ENCODE data around the gene CLEC4D. TPM values are rescaled to one million over a fixed set of nuclear protein-coding genes. Genes with fewer than 3 reads are reported as not detected.
"Not testable (repeated sequence)": the region's sequence is repeated elsewhere in the genome, so short reads cannot be mapped to it uniquely, and the experiment has no call there.

CLEC4D gene
- total RNA-seq, 6 experiments from 2014 or later: 0.09 to 0.43 (median 0.16) TPM; not detected in 3

GRCh38 chr12:8519171-8519570, 5.9 kb downstream of the CLEC4D start:
- H3K27me3 ChIP-seq: peaks cover 0 to under 1% of the 10 kb centered on the region in 2 donors
- TF ChIP-seq, protein P1, sequence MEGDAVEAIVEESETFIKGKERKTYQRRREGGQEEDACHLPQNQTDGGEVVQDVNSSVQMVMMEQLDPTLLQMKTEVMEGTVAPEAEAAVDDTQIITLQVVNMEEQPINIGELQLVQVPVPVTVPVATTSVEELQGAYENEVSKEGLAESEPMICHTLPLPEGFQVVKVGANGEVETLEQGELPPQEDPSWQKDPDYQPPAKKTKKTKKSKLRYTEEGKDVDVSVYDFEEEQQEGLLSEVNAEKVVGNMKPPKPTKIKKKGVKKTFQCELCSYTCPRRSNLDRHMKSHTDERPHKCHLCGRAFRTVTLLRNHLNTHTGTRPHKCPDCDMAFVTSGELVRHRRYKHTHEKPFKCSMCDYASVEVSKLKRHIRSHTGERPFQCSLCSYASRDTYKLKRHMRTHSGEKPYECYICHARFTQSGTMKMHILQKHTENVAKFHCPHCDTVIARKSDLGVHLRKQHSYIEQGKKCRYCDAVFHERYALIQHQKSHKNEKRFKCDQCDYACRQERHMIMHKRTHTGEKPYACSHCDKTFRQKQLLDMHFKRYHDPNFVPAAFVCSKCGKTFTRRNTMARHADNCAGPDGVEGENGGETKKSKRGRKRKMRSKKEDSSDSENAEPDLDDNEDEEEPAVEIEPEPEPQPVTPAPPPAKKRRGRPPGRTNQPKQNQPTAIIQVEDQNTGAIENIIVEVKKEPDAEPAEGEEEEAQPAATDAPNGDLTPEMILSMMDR (IDR thresholded peaks at IDR 0.05): no peak
- TF ChIP-seq POLR2A (IDR thresholded peaks at IDR 0.05): no peak
- DNase-seq (no peak), ATAC-seq (no peak)
- no peaks in the 10 kb centered on the region for H3K9me3 ChIP-seq
- no peaks in the 10 kb centered on the region for H3K4me1 ChIP-seq
- H3K4me3 ChIP-seq: no peak overlapping the region
- intact Hi-C loops (cut with DNase I): no loop called here
- no peak overlapping the region for H3K27ac ChIP-seq
- WGBS (ENCODE audit: insufficient coverage, low coverage, low lambda C conversion rate, missing lambda C conversion rate): 56% methylated on average over 4 of the region's 4 CpGs
- no peaks in the 10 kb centered on the region for H3K36me3 ChIP-seq

- intact Hi-C loops (cut with DNase I): no loop called here
- no peaks in the 10 kb centered on the region for H3K9me3 ChIP-seq
- no peaks in the 10 kb centered on the region for H3K27me3 ChIP-seq
- no peak overlapping the region for H3K27ac ChIP-seq
- no peak for ATAC-seq
- H3K4me3 ChIP-seq: no peak overlapping the region
- no peak for TF ChIP-seq POLR2A (IDR thresholded peaks at IDR 0.05)
- TF ChIP-seq, protein P1 (IDR thresholded peaks at IDR 0.05): no peak
- WGBS (ENCODE audit: insufficient coverage, low coverage, low lambda C conversion rate, missing lambda C conversion rate): 83% methylated on average over 8 of the region's 30 CpGs
- DNase-seq: no peak
- no peaks in the 10 kb centered on the region for H3K4me1 ChIP-seq
- H3K36me3 ChIP-seq: no peaks in the 10 kb centered on the region
Measured at GRCh38 chr12:8527250-8528130, 14.2 kb downstream of the CLEC4D start.

DNA sequence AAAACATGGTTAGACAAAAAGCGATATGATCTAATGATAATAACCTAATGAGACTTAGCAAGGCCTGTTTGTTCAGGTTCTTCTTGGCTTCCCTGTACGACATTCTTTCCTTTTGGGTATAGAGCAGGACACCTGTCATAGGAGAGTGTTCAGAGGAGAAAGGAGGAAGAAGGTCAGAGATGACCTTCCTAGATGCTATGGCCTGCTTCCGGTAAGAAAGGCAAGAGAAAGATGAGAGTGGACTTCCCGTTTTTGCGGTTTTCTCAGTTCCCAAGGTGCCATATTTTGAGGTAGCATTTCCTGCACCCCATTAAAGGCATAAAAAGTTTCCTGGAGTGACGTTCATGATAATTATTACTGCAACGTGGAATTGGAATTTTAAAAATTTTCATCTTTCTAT, 18.7 kb downstream of the CLEC4D start:
- no peaks in the 10 kb centered on the region for H3K9me3 ChIP-seq
- no peak for DNase-seq
- H3K36me3 ChIP-seq: no peaks in the 10 kb centered on the region
- no peaks in the 10 kb centered on the region for H3K27me3 ChIP-seq
- no peak for TF ChIP-seq POLR2A (IDR thresholded peaks at IDR 0.05)
- TF ChIP-seq, protein P1 (IDR thresholded peaks at IDR 0.05): no peak
- no peaks in the 10 kb centered on the region for H3K4me1 ChIP-seq
- H3K27ac ChIP-seq: no peak overlapping the region
- no peak overlapping the region for H3K4me3 ChIP-seq
- intact Hi-C loops (cut with DNase I): no loop called here
- no peak for ATAC-seq
- 50% methylated on average over 7 of the region's 7 CpGs for WGBS (ENCODE audit: insufficient coverage, low coverage, low lambda C conversion rate, missing lambda C conversion rate)

DNA sequence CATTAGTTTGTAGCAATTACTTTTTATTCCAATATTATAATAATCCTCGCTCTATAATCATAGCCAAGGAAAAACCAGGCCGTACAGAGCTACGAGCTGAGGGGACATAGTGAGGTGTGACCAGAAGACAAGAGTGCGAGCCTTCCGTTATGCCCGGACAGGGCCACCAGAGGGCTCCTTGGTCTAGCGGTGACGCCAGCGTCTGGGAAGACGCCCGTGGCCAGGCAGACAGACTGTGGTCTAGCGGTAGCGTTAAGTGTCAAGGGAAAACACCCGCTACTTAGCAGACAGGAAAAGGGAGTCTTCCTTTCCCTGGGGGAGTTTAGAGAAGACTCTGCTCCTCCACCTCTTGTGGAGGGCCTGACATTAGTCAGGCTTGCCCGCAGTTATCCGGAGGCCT, 24.5 kb downstream of the CLEC4D start:
- ATAC-seq; H3K4me1 ChIP-seq; H3K27me3 ChIP-seq; H3K9me3 ChIP-seq; DNase-seq; H3K36me3 ChIP-seq; H3K27ac ChIP-seq; intact Hi-C loops (cut with DNase I); H3K4me3 ChIP-seq: not testable (repeated sequence)
- WGBS (ENCODE audit: insufficient coverage, low coverage, low lambda C conversion rate, missing lambda C conversion rate): 71% methylated on average over 6 of the region's 16 CpGs

DNA sequence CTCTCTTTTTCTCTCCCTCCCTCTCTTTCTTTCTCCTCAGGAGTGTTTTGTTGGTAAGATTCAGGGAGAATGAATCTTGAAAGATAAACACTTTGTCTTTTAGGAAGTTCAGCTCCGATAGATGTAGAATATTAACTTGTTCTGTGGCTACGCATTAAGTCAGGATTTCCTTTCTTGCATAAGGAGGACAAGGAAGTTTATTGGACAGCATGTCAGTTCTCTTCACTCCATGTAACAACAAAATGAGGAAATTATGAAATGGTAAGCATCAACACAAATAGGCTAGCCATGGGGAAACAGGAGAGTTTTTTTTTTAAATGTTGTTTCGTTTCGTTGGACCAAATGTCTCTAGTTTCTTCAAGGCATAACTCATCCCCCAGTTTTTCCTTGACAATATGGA, 27.5 kb downstream of the CLEC4D start, which contains the start of gene CLEC4E:
TSS of gene CLEC4E (minus strand) at position 75 of the 400 bp plus-strand sequence. CDS start 108 bp downstream, outside the sequence.
- not testable (repeated sequence) for DNase-seq, H3K4me1 ChIP-seq, H3K36me3 ChIP-seq, H3K27me3 ChIP-seq, H3K9me3 ChIP-seq, H3K27ac ChIP-seq
- peak within 1 kb of the TSS in 1 of 3 donors; percentile 3 for H3K4me3 ChIP-seq
- WGBS (ENCODE audit: insufficient coverage, low coverage, low lambda C conversion rate, missing lambda C conversion rate): 24% methylated on average over 4 of the region's 4 CpGs
- peak; percentile 47 to 66 (median 62) for ATAC-seq
- intact Hi-C loops (cut with DNase I): loop anchor here (5.0 to 10.0 kb wide), 2 partner anchors 64 to 66 kb away; no protein-coding TSS in a partner anchor
